Fibroblast of mammary gland (primary cell): ENCODE data around the gene GPR173.
A peak's percentile ranks its signal among the peaks of the same experiment; 100 is the strongest.

ENCODE experiments used
- DNase-seq: peaks from one replicate; pipeline ENCODE4 v3.0.0-alpha.2; 2010; ENCODE audit warnings: low read depth
- H3K4me3 ChIP-seq: 2 replicates; pipeline ENCODE4 v1.5.1; 2011; ENCODE audit warnings: low read depth, mild to moderate bottlenecking, low read length, moderate library complexity; ENCODE audit not compliant: control insufficient read depth
- CTCF ChIP-seq: conservative IDR thresholded peaks from 2 replicates; pipeline ENCODE4 v1.5.1; 2011; ENCODE audit warnings: low read depth, low read length, inconsistent platforms; ENCODE audit not compliant: control insufficient read depth, insufficient read depth

Gene GPR173

GRCh38 chrX:53036149-53036548 is 12.4 kb upstream of the GPR173 start:
- H3K4me3 ChIP-seq, result no peak overlapping the region
- no peak for TF ChIP-seq CTCF
- no peak for DNase-seq

- DNase-seq, result no peak
- H3K4me3 ChIP-seq, result no peak overlapping the region
- no peak for TF ChIP-seq CTCF
Observed at GRCh38 chrX:53039236-53039635, 9.4 kb upstream of the GPR173 start.

- no peak for TF ChIP-seq CTCF
- DNase-seq, result no peak
- no peak overlapping the region for H3K4me3 ChIP-seq
Observed at GRCh38 chrX:53044995-53045394, 3.6 kb upstream of the GPR173 start.

- TF ChIP-seq CTCF, result peak; percentile 36
- no peak overlapping the region for H3K4me3 ChIP-seq
- peak; percentile 9 for DNase-seq
Observed at GRCh38 chrX:53047228-53047627, 1.4 kb upstream of the GPR173 start.

GRCh38 chrX:53049127-53049517 is 533 bp downstream of the GPR173 start:
- TF ChIP-seq CTCF, result no peak
- DNase-seq, result no peak
- H3K4me3 ChIP-seq, result peak overlapping the region; percentile 63

GRCh38 chrX:53050841-53051240 is 2.3 kb downstream of the GPR173 start:
- peak; percentile 49 for DNase-seq
- TF ChIP-seq CTCF, result no peak
- H3K4me3 ChIP-seq, result peak overlapping the region; percentile 3

GRCh38 chrX:53055244-53055849 is 6.8 kb downstream of the GPR173 start:
- H3K4me3 ChIP-seq, result no peak overlapping the region
- DNase-seq, result no peak
- TF ChIP-seq CTCF, result no peak
